Stimulated activated CD4-positive, alpha-beta T cell treated with anti-CD3 and anti-CD28 coated beads, Interleukin-4, amount 100 ng/mL, for 1 hour (primary cell): ENCODE measurements around the gene DNMT3L.
A peak's percentile ranks its signal among the peaks of the same experiment; 100 is the strongest.
"Not testable (repeated sequence)": the region's sequence is repeated elsewhere in the genome, so short reads cannot be mapped to it uniquely, and the experiment has no call there.

Experiments
- DNase-seq: peaks from one replicate; pipeline ENCODE4 v3.0.0-alpha.2; 2020

DNMT3L gene

GRCh38 chr21:44261675-44262295 lies at the start of gene DNMT3L:
TSS of gene DNMT3L (minus strand) at chr21:44261897. CDS start at chr21:44261259, 638 bp downstream.
- no peak for DNase-seq

- no peak for DNase-seq
Observed at GRCh38 chr21:44310628-44311507, 49.2 kb upstream of the DNMT3L start.

GRCh38 chr21:44306936-44307704 lies 45.4 kb upstream of the DNMT3L start:
- DNase-seq = no peak

- DNase-seq = no peak
Observed at GRCh38 chr21:44305691-44306090, 44.0 kb upstream of the DNMT3L start.

- DNase-seq = peak; percentile 63
Observed at GRCh38 chr21:44304877-44305293, 43.2 kb upstream of the DNMT3L start.

GRCh38 chr21:44304011-44304616 lies 42.4 kb upstream of the DNMT3L start:
- no peak for DNase-seq

GRCh38 chr21:44303490-44303981 lies 41.8 kb upstream of the DNMT3L start:
- DNase-seq = no peak

GRCh38 chr21:44302573-44303401 lies 41.1 kb upstream of the DNMT3L start:
- DNase-seq = not testable (repeated sequence)

- no peak for DNase-seq
Observed at GRCh38 chr21:44301961-44302406, 40.3 kb upstream of the DNMT3L start.

- no peak for DNase-seq
Observed at GRCh38 chr21:44301141-44301540, 39.4 kb upstream of the DNMT3L start.

- DNase-seq = peak; percentile 63
Observed at GRCh38 chr21:44300262-44300959, 38.7 kb upstream of the DNMT3L start.

- DNase-seq = peak; percentile 68
Observed at GRCh38 chr21:44299458-44300261, 38.0 kb upstream of the DNMT3L start, which contains the start of gene PFKL. TSS of gene PFKL (plus strand) at chr21:44300053. CDS start at chr21:44300106, 53 bp downstream.

GRCh38 chr21:44299085-44299457 lies 37.4 kb upstream of the DNMT3L start:
- DNase-seq = no peak

GRCh38 chr21:44298301-44298700 lies 36.6 kb upstream of the DNMT3L start:
- DNase-seq = no peak

GRCh38 chr21:44297525-44298290 lies 36.0 kb upstream of the DNMT3L start:
- DNase-seq = peak; percentile 75

GRCh38 chr21:44296916-44297315 lies 35.2 kb upstream of the DNMT3L start:
- DNase-seq = no peak

- no peak for DNase-seq
Observed at GRCh38 chr21:44296103-44296519, 34.4 kb upstream of the DNMT3L start.

- no peak for DNase-seq
Observed at GRCh38 chr21:44295646-44296045, 33.9 kb upstream of the DNMT3L start.

- no peak for DNase-seq
Observed at GRCh38 chr21:44295163-44295573, 33.5 kb upstream of the DNMT3L start.
